ENCODE results near the gene COL9A3. TPM values are rescaled to one million over a fixed set of nuclear protein-coding genes. Genes with fewer than 3 reads are reported as not detected.

The COL9A3 gene
- total RNA-seq, 3 donors from 2014 or later (not counting 1 experiment from before 2014, with no cell fraction given), result 1.9 TPM; not detected in 2

DNA sequence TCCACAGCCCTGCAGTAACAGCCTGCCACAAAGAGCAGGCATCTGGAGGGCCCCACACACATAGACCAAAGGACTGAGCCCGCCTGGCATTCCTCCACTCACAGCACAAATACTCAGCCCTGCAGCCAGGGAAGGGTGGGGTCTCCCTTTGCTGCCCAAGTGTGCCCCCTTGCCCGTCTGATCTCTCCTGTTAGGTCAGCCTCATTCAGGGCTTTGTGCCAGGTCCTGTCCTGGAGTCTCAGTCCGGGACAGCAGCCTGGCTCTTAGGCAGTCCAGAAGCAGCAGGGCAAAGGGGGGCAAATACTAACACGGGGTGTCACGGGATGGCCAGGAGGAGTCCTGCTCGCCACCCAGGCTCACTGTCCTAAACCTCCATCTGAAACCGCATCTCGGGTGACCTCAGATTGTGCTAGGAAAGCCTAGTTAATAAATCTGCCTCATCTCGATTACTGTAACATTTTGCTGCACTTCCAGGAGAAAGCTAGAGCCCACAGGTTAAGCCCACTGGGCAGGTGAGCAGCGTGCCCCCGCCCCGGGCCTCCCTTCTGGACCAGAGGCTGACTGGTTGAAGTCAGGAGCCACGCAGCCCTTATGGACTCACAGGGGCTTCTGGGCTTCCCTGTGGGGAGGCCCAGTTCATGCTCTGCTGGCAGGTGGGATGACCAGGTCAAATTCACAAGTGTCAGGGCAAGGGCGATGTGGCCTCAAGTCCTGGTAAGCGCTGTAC lies 15.4 kb upstream of the COL9A3 start:
- 95% methylated on average over 15 of the region's 15 CpGs for WGBS (ENCODE audit: insufficient coverage)
- no peak overlapping the region for H3K4me3 ChIP-seq (ENCODE audit: low read length)
- Mint-ChIP-seq H3K4me3 (no peak overlapping the region), H3K36me3 (no peaks in the 10 kb centered on the region), H3K4me1 (peaks cover 10 to 40% of the 10 kb centered on the region in 2 donors), H3K9me3 (no peaks in the 10 kb centered on the region), H3K27me3 (ENCODE audit: low read depth in 2 of 2) (no peaks in the 10 kb centered on the region), H3K27ac (no peak overlapping the region)
- no peak for ATAC-seq
- peaks cover 28% of the 10 kb centered on the region for H3K36me3 ChIP-seq (ENCODE audit: control insufficient read depth, insufficient read depth, low read length)
- H3K4me1 ChIP-seq (ENCODE audit: control insufficient read depth, insufficient read depth, low read length), result peaks cover 34% of the 10 kb centered on the region
- H3K27ac ChIP-seq (ENCODE audit: low read length), result no peak overlapping the region
- no peaks in the 10 kb centered on the region for H3K9me3 ChIP-seq (ENCODE audit: control insufficient read depth, insufficient read depth, low read length)
- DNase-seq, result no peak
- intact Hi-C loops (cut with micrococcal nuclease), result loop anchor here (10.0 kb wide), 1 partner anchor 133 kb away; the partner anchor contains the start of gene GID8
- H3K27me3 ChIP-seq (ENCODE audit: control insufficient read depth, insufficient read depth, low read length), result no peaks in the 10 kb centered on the region
- TF ChIP-seq, protein P1, sequence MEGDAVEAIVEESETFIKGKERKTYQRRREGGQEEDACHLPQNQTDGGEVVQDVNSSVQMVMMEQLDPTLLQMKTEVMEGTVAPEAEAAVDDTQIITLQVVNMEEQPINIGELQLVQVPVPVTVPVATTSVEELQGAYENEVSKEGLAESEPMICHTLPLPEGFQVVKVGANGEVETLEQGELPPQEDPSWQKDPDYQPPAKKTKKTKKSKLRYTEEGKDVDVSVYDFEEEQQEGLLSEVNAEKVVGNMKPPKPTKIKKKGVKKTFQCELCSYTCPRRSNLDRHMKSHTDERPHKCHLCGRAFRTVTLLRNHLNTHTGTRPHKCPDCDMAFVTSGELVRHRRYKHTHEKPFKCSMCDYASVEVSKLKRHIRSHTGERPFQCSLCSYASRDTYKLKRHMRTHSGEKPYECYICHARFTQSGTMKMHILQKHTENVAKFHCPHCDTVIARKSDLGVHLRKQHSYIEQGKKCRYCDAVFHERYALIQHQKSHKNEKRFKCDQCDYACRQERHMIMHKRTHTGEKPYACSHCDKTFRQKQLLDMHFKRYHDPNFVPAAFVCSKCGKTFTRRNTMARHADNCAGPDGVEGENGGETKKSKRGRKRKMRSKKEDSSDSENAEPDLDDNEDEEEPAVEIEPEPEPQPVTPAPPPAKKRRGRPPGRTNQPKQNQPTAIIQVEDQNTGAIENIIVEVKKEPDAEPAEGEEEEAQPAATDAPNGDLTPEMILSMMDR (IDR thresholded peaks at IDR 0.05), result no peak

DNA sequence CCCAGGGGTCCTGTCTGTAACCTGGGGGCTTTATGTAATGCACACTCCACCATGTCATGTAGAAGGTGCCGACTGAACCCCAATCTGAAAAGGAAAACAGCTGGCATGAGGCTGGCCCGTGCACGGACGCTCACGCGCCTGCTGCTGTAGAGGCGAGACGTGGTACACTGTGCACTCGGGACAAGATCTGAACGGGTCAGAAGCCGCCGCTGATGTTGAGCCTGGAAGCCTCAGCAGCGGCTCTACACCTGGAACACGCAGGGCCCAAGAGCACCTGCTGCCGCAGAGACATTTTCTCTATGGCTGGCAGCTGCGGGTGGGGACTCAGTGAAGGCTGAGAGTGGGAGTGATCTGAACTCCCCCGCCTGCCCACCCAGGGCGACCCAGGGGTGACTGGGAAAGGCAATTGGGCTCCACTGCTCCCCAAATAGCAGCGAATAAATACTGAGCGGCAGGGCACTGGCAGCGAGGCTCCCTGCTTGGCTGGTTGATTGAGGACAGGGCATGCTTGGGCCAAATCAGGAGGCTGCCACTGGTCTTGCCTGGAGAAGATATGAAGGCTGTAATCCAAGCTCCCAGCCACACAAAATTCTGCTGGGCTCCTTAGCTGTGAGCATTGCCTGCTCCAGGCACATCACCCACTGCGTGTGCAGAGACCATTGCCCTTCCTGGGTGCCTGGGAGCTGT lies 14.7 kb upstream of the COL9A3 start:
- ATAC-seq (no peak), DNase-seq (no peak)
- Mint-ChIP-seq H3K4me3 (no peak overlapping the region), H3K27me3 (ENCODE audit: low read depth in 2 of 2) (no peaks in the 10 kb centered on the region), H3K36me3 (no peaks in the 10 kb centered on the region), H3K4me1 (peaks cover 10 to 43% of the 10 kb centered on the region in 2 donors), H3K27ac (no peak overlapping the region), H3K9me3 (no peaks in the 10 kb centered on the region)
- H3K27ac ChIP-seq (ENCODE audit: low read length), result no peak overlapping the region
- TF ChIP-seq, protein P1 (IDR thresholded peaks at IDR 0.05), result no peak
- H3K4me1 ChIP-seq (ENCODE audit: control insufficient read depth, insufficient read depth, low read length), result peaks cover 36% of the 10 kb centered on the region
- no peaks in the 10 kb centered on the region for H3K9me3 ChIP-seq (ENCODE audit: control insufficient read depth, insufficient read depth, low read length)
- 96% methylated on average over 22 of the region's 22 CpGs for WGBS (ENCODE audit: insufficient coverage)
- H3K27me3 ChIP-seq (ENCODE audit: control insufficient read depth, insufficient read depth, low read length), result no peaks in the 10 kb centered on the region
- no peak overlapping the region for H3K4me3 ChIP-seq (ENCODE audit: low read length)
- intact Hi-C loops (cut with micrococcal nuclease), result loop anchor here (10.0 kb wide), 1 partner anchor 133 kb away; the partner anchor contains the start of gene GID8
- peaks cover 28% of the 10 kb centered on the region for H3K36me3 ChIP-seq (ENCODE audit: control insufficient read depth, insufficient read depth, low read length)

DNA sequence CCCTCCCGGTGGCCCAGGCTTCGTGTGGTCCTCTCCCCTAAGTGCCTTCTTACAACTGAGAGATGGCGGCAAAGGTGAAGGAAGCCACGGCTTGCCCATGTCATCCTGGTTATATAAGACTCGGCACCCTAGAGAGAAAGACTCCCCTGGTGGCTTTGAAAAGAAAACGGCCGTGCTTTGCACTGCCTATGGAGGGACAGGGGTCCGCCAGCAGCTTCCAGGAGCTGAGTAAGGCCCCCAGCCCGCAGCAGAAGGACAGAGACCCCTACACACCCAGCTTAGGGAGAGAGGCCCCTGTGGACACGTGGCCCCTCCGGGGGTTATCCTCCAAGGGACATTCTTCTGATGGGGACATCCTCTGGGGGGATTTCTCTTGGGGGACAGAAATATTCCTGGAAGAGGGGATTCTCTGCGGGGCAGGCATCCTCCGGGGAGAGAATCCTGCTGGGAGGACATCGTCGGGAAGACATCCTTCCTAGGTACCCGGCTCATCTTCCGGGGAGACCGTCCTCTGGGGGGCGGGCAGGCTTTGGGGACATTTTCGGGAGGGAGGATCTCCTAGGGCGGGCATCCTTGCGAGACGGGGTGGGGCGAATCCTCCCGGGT lies 12.7 kb upstream of the COL9A3 start:
- peak in 2 of 3 donors; percentile 16 to 19 for ATAC-seq
- Mint-ChIP-seq H3K9me3 (no peaks in the 10 kb centered on the region), H3K4me1 (peaks cover 5 to 25% of the 10 kb centered on the region in 2 donors), H3K4me3 (peak overlapping the region; percentile 96), H3K27ac (peak overlapping the region; percentile 93 to 94), H3K36me3 (no peaks in the 10 kb centered on the region), H3K27me3 (ENCODE audit: low read depth in 2 of 2) (no peaks in the 10 kb centered on the region)
- DNase-seq, result peak in 1 of 2 donors; percentile 62
- H3K9me3 ChIP-seq (ENCODE audit: control insufficient read depth, insufficient read depth, low read length), result no peaks in the 10 kb centered on the region
- H3K27ac ChIP-seq (ENCODE audit: low read length), result peak overlapping the region; percentile 79
- H3K36me3 ChIP-seq (ENCODE audit: control insufficient read depth, insufficient read depth, low read length), result peaks cover 33% of the 10 kb centered on the region
- H3K4me1 ChIP-seq (ENCODE audit: control insufficient read depth, insufficient read depth, low read length), result peaks cover 47% of the 10 kb centered on the region
- intact Hi-C loops (cut with micrococcal nuclease), result loop anchor here (1.0 to 10.0 kb wide), 2 partner anchors 10 to 131 kb away; partner anchors contain the start of gene GID8
- TF ChIP-seq, protein P1 (IDR thresholded peaks at IDR 0.05), result no peak
- H3K4me3 ChIP-seq (ENCODE audit: low read length), result peak overlapping the region; percentile 57
- WGBS (ENCODE audit: insufficient coverage), result 8% methylated on average over 25 of the region's 25 CpGs
- H3K27me3 ChIP-seq (ENCODE audit: control insufficient read depth, insufficient read depth, low read length), result no peaks in the 10 kb centered on the region

All from natural killer cell (primary cell).